Measurements from ENCODE around the gene BCL2L1. TPM values are rescaled to one million over a fixed set of nuclear protein-coding genes. Genes with fewer than 3 reads are reported as not detected.

Gene BCL2L1
- total and polyA plus RNA-seq, 2 experiments from 2014 or later, result 42.4 to 110 TPM

GRCh38 chr20:31715766-31716165 lies 6.9 kb downstream of the BCL2L1 start:
- H3K27ac Mint-ChIP-seq, result no peak overlapping the region
- DNase-seq (ENCODE audit: low spot score), result no peak
- TF ChIP-seq CREB1 (CRISPR knock-in tag; IDR thresholded peaks at IDR 0.05; ENCODE audit: low read depth) (no peak), EZH2 (IDR thresholded peaks at IDR 0.05; ENCODE audit: low read depth, unreplicated experiment) (no peak), JUNB (IDR thresholded peaks at IDR 0.05; ENCODE audit: unreplicated experiment) (no peak), ZNF462 (CRISPR knock-in tag; IDR thresholded peaks at IDR 0.05) (no peak), STAT1 (IDR thresholded peaks at IDR 0.05; ENCODE audit: unreplicated experiment) (no peak), REST (IDR thresholded peaks at IDR 0.05; ENCODE audit: unreplicated experiment) (no peak), ETS1 (IDR thresholded peaks at IDR 0.05) (no peak), CTCF (conservative IDR thresholded peaks at IDR 0.05; ENCODE audit: low read depth in 2 of 2) (no peak), NANOG (IDR thresholded peaks at IDR 0.05; ENCODE audit: borderline replicate concordance) (no peak), ZNF331 (CRISPR knock-in tag; IDR thresholded peaks at IDR 0.05; ENCODE audit: low read depth) (no peak), ZNF114 (CRISPR knock-in tag; IDR thresholded peaks at IDR 0.05) (no peak), POLR2AphosphoS5 (IDR thresholded peaks at IDR 0.05; ENCODE audit: low read depth) (no peak), EZH2phosphoT487 (IDR thresholded peaks at IDR 0.05; ENCODE audit: unreplicated experiment) (no peak)
- Histone ChIP-seq H3K27ac (ENCODE audit: low read depth) (no peak overlapping the region), H3F3A (replicated peaks; ENCODE audit: low read depth) (peaks cover 7% of the 10 kb centered on the region; the same call in 1 of the 2 replicates), H2AFZ (no peak overlapping the region), H3K9me2 (ENCODE audit: insufficient read depth) (no peaks in the 10 kb centered on the region), H3K36me3 (ENCODE audit: insufficient read depth) (peaks cover 12% of the 10 kb centered on the region; the same call in 1 of the 2 replicates), H3K4me3 (no peak overlapping the region), H3K4me1 (ENCODE audit: insufficient read depth) (peaks cover 85% of the 10 kb centered on the region), H3K27me3 (ENCODE audit: insufficient read depth) (no peaks in the 10 kb centered on the region), H3K4me2 (no peak overlapping the region; the same call in 1 of the 2 replicates), H4K20me1 (replicated peaks; ENCODE audit: insufficient read depth) (0 out of 2 replicates have a peak, but pooled peaks cover 3% of the 10 kb centered on the region), H3K79me2 (replicated peaks; ENCODE audit: insufficient read depth) (peaks cover 93% of the 10 kb centered on the region)
- no peak overlapping the region for H3K4me3 Mint-ChIP-seq
- H3K4me1 Mint-ChIP-seq, result peaks cover 78% of the 10 kb centered on the region
- H3K36me3 Mint-ChIP-seq (ENCODE audit: low read depth), result peaks cover 62% of the 10 kb centered on the region
- no peaks in the 10 kb centered on the region for H3K27me3 Mint-ChIP-seq (ENCODE audit: insufficient read depth, low read depth, poor library complexity)
- no peaks in the 10 kb centered on the region for H3K9me3 Mint-ChIP-seq
- no peak for ATAC-seq

All from GM23338 (cell line).